ENCODE results near the gene RASGRP2.

The RASGRP2 gene

GRCh38 chr11:64754124-64754918 lies 10.4 kb upstream of the RASGRP2 start:
- no peak for TF ChIP-seq CTCF (IDR thresholded peaks at IDR 0.05; ENCODE audit: extremely low read depth, missing control alignments)
- DNase-seq (ENCODE audit: low spot score): no peak

GRCh38 chr11:64753380-64754123 lies 9.6 kb upstream of the RASGRP2 start:
- TF ChIP-seq CTCF (IDR thresholded peaks at IDR 0.05; ENCODE audit: extremely low read depth, missing control alignments): no peak
- DNase-seq (ENCODE audit: low spot score): no peak

GRCh38 chr11:64753019-64753379 lies 9.1 kb upstream of the RASGRP2 start:
- no peak for TF ChIP-seq CTCF (IDR thresholded peaks at IDR 0.05; ENCODE audit: extremely low read depth, missing control alignments)
- DNase-seq (ENCODE audit: low spot score): no peak

GRCh38 chr11:64752175-64752970 lies 8.4 kb upstream of the RASGRP2 start:
- TF ChIP-seq CTCF (IDR thresholded peaks at IDR 0.05; ENCODE audit: extremely low read depth, missing control alignments): no peak
- no peak for DNase-seq (ENCODE audit: low spot score)

GRCh38 chr11:64751580-64751979 lies 7.6 kb upstream of the RASGRP2 start:
- DNase-seq (ENCODE audit: low spot score): no peak
- TF ChIP-seq CTCF (IDR thresholded peaks at IDR 0.05; ENCODE audit: extremely low read depth, missing control alignments): no peak

GRCh38 chr11:64751136-64751535 lies 7.2 kb upstream of the RASGRP2 start:
- no peak for DNase-seq (ENCODE audit: low spot score)
- no peak for TF ChIP-seq CTCF (IDR thresholded peaks at IDR 0.05; ENCODE audit: extremely low read depth, missing control alignments)

All from GM20000 (cell line).